Measurements from ENCODE around the gene TFCP2L1. TPM values are rescaled to one million over a fixed set of nuclear protein-coding genes. Genes with fewer than 3 reads are reported as not detected.

TFCP2L1 gene
- total RNA-seq, 1 donor from 2014 or later: 73.0 TPM

- DNase-seq (ENCODE audit: low spot score): no peak
These were observed 109.7 kb downstream of the TFCP2L1 start for GRCh38 chr2:121175326-121175725.

- DNase-seq (ENCODE audit: low spot score): no peak
These were observed 111.2 kb downstream of the TFCP2L1 start for GRCh38 chr2:121173806-121174205.

GRCh38 chr2:121173112-121173511 lies 111.9 kb downstream of the TFCP2L1 start:
- no peak for DNase-seq (ENCODE audit: low spot score)

- no peak for DNase-seq (ENCODE audit: low spot score)
These were observed 112.5 kb downstream of the TFCP2L1 start for GRCh38 chr2:121172456-121172855.

- DNase-seq (ENCODE audit: low spot score): no peak
These were observed 113.3 kb downstream of the TFCP2L1 start for GRCh38 chr2:121171625-121172119.

GRCh38 chr2:121170577-121170976 lies 114.4 kb downstream of the TFCP2L1 start:
- DNase-seq (ENCODE audit: low spot score): no peak

GRCh38 chr2:121167411-121167810 lies 117.6 kb downstream of the TFCP2L1 start:
- DNase-seq (ENCODE audit: low spot score): no peak

Other genes starting within 250 kb of the TFCP2L1 start
- gene RNU4ATAC, start 245.7 kb upstream of the TFCP2L1 start, total RNA-seq: not detected

All from mucosa of gallbladder (tissue), 1 donor.